CD4-positive, CD25-positive, alpha-beta regulatory T cell (primary cell): Measurements from ENCODE around the gene BLM. TPM values are rescaled to one million over a fixed set of nuclear protein-coding genes. Genes with fewer than 3 reads are reported as not detected.

ENCODE experiments used
- ATAC-seq, 2 donors: fragments of 150-1000 bp; cut with Tn5 transposase; one replicate each; pipeline ENCODE4 v1.10.0; 2021; ENCODE audit warnings: low read depth in 2 of 2, moderate number of reproducible peaks in 2 of 2, moderate library complexity in 1 of 2
- DNase-seq, 3 donors: peaks; one replicate each; pipeline versions ENCODE4 v3.0.0 to v3.0.0-alpha.2; 2012 to 2022; ENCODE audit warnings: mixed read lengths in 1 of 3
- H3K27ac ChIP-seq: one replicate; pipeline ENCODE4 v1.7.0; 2013; ENCODE audit warnings: mild to moderate bottlenecking, low read length; ENCODE audit not compliant: insufficient read depth, poor library complexity, severe bottlenecking
- H3K27me3 ChIP-seq: one replicate; pipeline ENCODE4 v1.7.0; 2013; ENCODE audit warnings: low read length; ENCODE audit not compliant: control insufficient read depth, insufficient read depth
- H3K36me3 ChIP-seq: one replicate; pipeline ENCODE4 v1.7.0; 2013; ENCODE audit warnings: mild to moderate bottlenecking, low read length, moderate library complexity; ENCODE audit not compliant: control insufficient read depth, insufficient read depth
- H3K4me1 ChIP-seq: 2 replicates; pipeline ENCODE4 v1.7.0; 2013; ENCODE audit warnings: mild to moderate bottlenecking, low read length; ENCODE audit not compliant: insufficient read depth, control insufficient read depth, poor library complexity, severe bottlenecking
- H3K4me3 ChIP-seq: one replicate; pipeline ENCODE4 v1.7.0; 2013; ENCODE audit warnings: low read depth, mild to moderate bottlenecking, low read length, moderate library complexity
- H3K9me3 ChIP-seq, 2 experiments: 1 replicate in 1 of 2; 2 replicates in 1 of 2; pipeline ENCODE4 v1.7.0; 2013; ENCODE audit warnings: low read length in 2 of 2, mild to moderate bottlenecking in 1 of 2, moderate library complexity in 1 of 2; ENCODE audit not compliant: control insufficient read depth in 2 of 2
- H3K27ac Mint-ChIP-seq, 3 donors: one replicate each; pipeline ENCODE4 v1.8.0; 2020 to 2022; ENCODE audit warnings: mild to moderate bottlenecking in 3 of 3, mixed read lengths in 3 of 3, moderate library complexity in 2 of 3
- H3K27me3 Mint-ChIP-seq: one replicate; pipeline ENCODE4 v1.8.0; 2022; ENCODE audit warnings: mild to moderate bottlenecking, mixed read lengths
- H3K36me3 Mint-ChIP-seq: one replicate; pipeline ENCODE4 v1.8.0; 2020; ENCODE audit warnings: mixed read lengths
- H3K4me1 Mint-ChIP-seq, 4 donors: one replicate each; pipeline ENCODE4 v1.8.0; 2020 to 2022; ENCODE audit warnings: mixed read lengths in 4 of 4, mild to moderate bottlenecking in 1 of 4
- H3K4me3 Mint-ChIP-seq, 4 donors: one replicate each; pipeline ENCODE4 v1.8.0; 2020 to 2022; ENCODE audit warnings: mild to moderate bottlenecking in 4 of 4, mixed read lengths in 4 of 4, moderate library complexity in 3 of 4
- H3K9me3 Mint-ChIP-seq, 7 donors: one replicate each; pipeline ENCODE4 v1.8.0; 2020 to 2022; ENCODE audit warnings: mixed read lengths in 7 of 7, mild to moderate bottlenecking in 3 of 7, moderate library complexity in 2 of 7
- polyA plus RNA-seq, 4 donors: library from polyadenylated mRNA; unstranded; fragments of 300-500 nt; fragmentation: Illumina TruSeq; gene quantifications; one replicate each; pipeline ENCODE4 v1.2.3, GENCODE V29; 2021
- total RNA-seq: library from RNA; stranded (reverse); gene quantifications from one replicate; pipeline ENCODE4 v1.2.3, GENCODE V29; 2022

BLM gene
- total and polyA plus RNA-seq, 5 donors from 2014 or later: 6.3 to 12.0 (median 7.0) TPM

GRCh38 chr15:90677807-90678790, 39.0 kb upstream of the BLM start:
- Histone ChIP-seq H3K4me3 (peak overlapping the region; percentile 52), H3K36me3 (no peaks in the 10 kb centered on the region), H3K27ac (no peak overlapping the region), H3K27me3 (no peaks in the 10 kb centered on the region), H3K4me1 (peaks cover 13% of the 10 kb centered on the region), H3K9me3 (no peaks in the 10 kb centered on the region)
- H3K27me3 Mint-ChIP-seq: peaks cover 6% of the 10 kb centered on the region
- peaks cover 11 to 41% (median 16%) of the 10 kb centered on the region in 4 donors for H3K4me1 Mint-ChIP-seq
- DNase-seq (peak in 2 of 3 donors; percentile 52 to 73), ATAC-seq (peak; percentile 75 to 78)
- H3K36me3 Mint-ChIP-seq: no peaks in the 10 kb centered on the region
- peak overlapping the region; percentile 42 to 78 (median 63) for H3K4me3 Mint-ChIP-seq
- H3K9me3 Mint-ChIP-seq: peaks cover 0 to 3% (median 0%) of the 10 kb centered on the region in 7 donors
- peak overlapping the region; percentile 8 to 87 (median 85) for H3K27ac Mint-ChIP-seq

GRCh38 chr15:90679959-90680358, 37.2 kb upstream of the BLM start:
- no peak for ATAC-seq
- peaks cover 14 to 44% (median 21%) of the 10 kb centered on the region in 4 donors for H3K4me1 Mint-ChIP-seq
- no peaks in the 10 kb centered on the region for H3K36me3 ChIP-seq
- H3K4me3 ChIP-seq: no peak overlapping the region
- no peaks in the 10 kb centered on the region for H3K9me3 ChIP-seq
- H3K27me3 ChIP-seq: no peaks in the 10 kb centered on the region
- H3K4me3 Mint-ChIP-seq: no peak overlapping the region
- no peaks in the 10 kb centered on the region for H3K36me3 Mint-ChIP-seq
- peaks cover 5% of the 10 kb centered on the region for H3K27me3 Mint-ChIP-seq
- no peak for DNase-seq
- peaks cover 13% of the 10 kb centered on the region for H3K4me1 ChIP-seq
- no peak overlapping the region for H3K27ac Mint-ChIP-seq
- H3K27ac ChIP-seq: no peak overlapping the region
- peaks cover 0 to 3% (median 0%) of the 10 kb centered on the region in 7 donors for H3K9me3 Mint-ChIP-seq

GRCh38 chr15:90680371-90680935, 36.7 kb upstream of the BLM start:
- H3K4me3 ChIP-seq: no peak overlapping the region
- no peaks in the 10 kb centered on the region for H3K27me3 ChIP-seq
- no peak for ATAC-seq
- peaks cover 14 to 44% (median 19%) of the 10 kb centered on the region in 4 donors for H3K4me1 Mint-ChIP-seq
- DNase-seq: no peak
- no peaks in the 10 kb centered on the region for H3K9me3 ChIP-seq
- H3K36me3 Mint-ChIP-seq: no peaks in the 10 kb centered on the region
- H3K27me3 Mint-ChIP-seq: peaks cover 5% of the 10 kb centered on the region
- H3K27ac ChIP-seq: no peak overlapping the region
- no peaks in the 10 kb centered on the region for H3K36me3 ChIP-seq
- peaks cover 13% of the 10 kb centered on the region for H3K4me1 ChIP-seq
- peaks cover 0 to 2% (median 0%) of the 10 kb centered on the region in 7 donors for H3K9me3 Mint-ChIP-seq
- H3K4me3 Mint-ChIP-seq: no peak overlapping the region
- H3K27ac Mint-ChIP-seq: no peak overlapping the region

- Mint-ChIP-seq H3K36me3 (no peaks in the 10 kb centered on the region), H3K4me1 (peaks cover 13 to 49% (median 21%) of the 10 kb centered on the region in 4 donors), H3K27ac (no peak overlapping the region), H3K9me3 (peaks cover 0 to 2% (median 0%) of the 10 kb centered on the region in 7 donors), H3K27me3 (peaks cover 5% of the 10 kb centered on the region), H3K4me3 (no peak overlapping the region)
- ATAC-seq (no peak), DNase-seq (no peak)
- Histone ChIP-seq H3K4me3 (no peak overlapping the region), H3K36me3 (no peaks in the 10 kb centered on the region), H3K4me1 (peaks cover 18% of the 10 kb centered on the region), H3K9me3 (no peaks in the 10 kb centered on the region), H3K27ac (no peak overlapping the region), H3K27me3 (no peaks in the 10 kb centered on the region)
These were observed 36.1 kb upstream of the BLM start for GRCh38 chr15:90681056-90681455.

- no peaks in the 10 kb centered on the region for H3K27me3 ChIP-seq
- no peak overlapping the region for H3K4me3 ChIP-seq
- Mint-ChIP-seq H3K9me3 (peaks cover 0 to 2% (median 0%) of the 10 kb centered on the region in 7 donors), H3K4me1 (peaks cover 17 to 53% (median 25%) of the 10 kb centered on the region in 4 donors), H3K36me3 (no peaks in the 10 kb centered on the region), H3K4me3 (no peak overlapping the region), H3K27me3 (peaks cover 5% of the 10 kb centered on the region), H3K27ac (no peak overlapping the region)
- no peaks in the 10 kb centered on the region for H3K9me3 ChIP-seq
- no peak for DNase-seq
- peaks cover 22% of the 10 kb centered on the region for H3K4me1 ChIP-seq
- H3K36me3 ChIP-seq: no peaks in the 10 kb centered on the region
- no peak for ATAC-seq
- H3K27ac ChIP-seq: no peak overlapping the region
These were observed 35.7 kb upstream of the BLM start for GRCh38 chr15:90681480-90681879.

GRCh38 chr15:90683371-90683770, 33.8 kb upstream of the BLM start:
- Histone ChIP-seq H3K36me3 (no peaks in the 10 kb centered on the region), H3K4me3 (no peak overlapping the region), H3K9me3 (no peaks in the 10 kb centered on the region), H3K4me1 (peaks cover 24% of the 10 kb centered on the region), H3K27ac (no peak overlapping the region), H3K27me3 (no peaks in the 10 kb centered on the region)
- Mint-ChIP-seq H3K36me3 (no peaks in the 10 kb centered on the region), H3K27ac (no peak overlapping the region), H3K4me1 (peaks cover 8 to 55% (median 26%) of the 10 kb centered on the region in 4 donors), H3K27me3 (no peaks in the 10 kb centered on the region), H3K9me3 (peaks cover 0 to 1% (median 0%) of the 10 kb centered on the region in 7 donors), H3K4me3 (no peak overlapping the region)
- DNase-seq (no peak), ATAC-seq (no peak)

- peaks cover 22% of the 10 kb centered on the region for H3K4me1 ChIP-seq
- H3K4me1 Mint-ChIP-seq: peaks cover 6 to 50% (median 22%) of the 10 kb centered on the region in 4 donors
- no peaks in the 10 kb centered on the region for H3K27me3 Mint-ChIP-seq
- ATAC-seq (no peak), DNase-seq (no peak)
- H3K4me3 ChIP-seq: no peak overlapping the region
- peaks cover 0 to 3% (median 0%) of the 10 kb centered on the region in 7 donors for H3K9me3 Mint-ChIP-seq
- H3K36me3 ChIP-seq: no peaks in the 10 kb centered on the region
- H3K27ac Mint-ChIP-seq: no peak overlapping the region
- H3K36me3 Mint-ChIP-seq: no peaks in the 10 kb centered on the region
- no peaks in the 10 kb centered on the region for H3K27me3 ChIP-seq
- no peaks in the 10 kb centered on the region for H3K9me3 ChIP-seq
- no peak overlapping the region for H3K27ac ChIP-seq
- no peak overlapping the region for H3K4me3 Mint-ChIP-seq
These were observed 33.3 kb upstream of the BLM start for GRCh38 chr15:90683876-90684275.
